K562 (cell line): ENCODE measurements around the gene FRMD5. TPM values are rescaled to one million over a fixed set of nuclear protein-coding genes. Genes with fewer than 3 reads are reported as not detected.

Experiments
- ATAC-seq: fragments of 200-7000 bp; cut with Tn5 transposase; 3 replicates; pipeline ENCODE4 v1.9.1; 2020; ENCODE audit warnings: moderate library complexity
- BruUV-seq: library from RNA; stranded (reverse); fragments of 400-500 nt; replicated peaks from 2 replicates; lab custom pipeline; 2021; lab: Mats Ljungman, UMichigan
- CTCF ChIA-PET: fragments of 300-600 bp; formaldehyde crosslinking; extraction: SDS; loops from one replicate; lab custom pipeline; 2021; ENCODE audit warnings: low intra/inter-chr PET ratio; lab: Yijun Ruan, JAX
- POLR2A ChIA-PET: fragments of 300-600, 350-650 bp; sonication (Branson Sonifier 250); formaldehyde crosslinking; extraction: SDS; loops from one replicate; lab custom pipeline; 2021; ENCODE audit warnings: antibody characterized with exemption, inconsistent platforms; lab: Yijun Ruan, JAX
- DNase-seq, 4 experiments: peaks; one replicate each; pipeline versions ENCODE4 v3.0.0 to v3.0.0-alpha.2; 2011 to 2018; ENCODE audit warnings: low spot score in 3 of 4, mixed read lengths in 3 of 4; ENCODE audit errors: extremely low read depth in 1 of 4
- FAIRE-seq: peaks from 2 replicates; lab custom pipeline; 2011; peaks lifted over from hg19 to GRCh38; lab: Jason Lieb, UNC
- H2AFZ ChIP-seq: 2 replicates; pipeline ENCODE4 v1.6.0; 2011; ENCODE audit warnings: low read depth, low read length, control low read depth, inconsistent platforms
- H3K27ac ChIP-seq: fragments of 200-600 bp; 3 replicates; pipeline ENCODE4 v1.8.0; 2011; ENCODE audit warnings: low read depth, mild to moderate bottlenecking, control low read depth, inconsistent platforms, low read length, moderate library complexity, mixed read lengths; ENCODE audit errors: extremely low read depth
- H3K27me3 ChIP-seq, 2 experiments: fragments of 300-600 bp in 1 of 2; 2 replicates in 1 of 2; 3 replicates in 1 of 2; pipeline versions ENCODE4 v1.6.0 to v1.8.0; 2011; ENCODE audit warnings: inconsistent platforms in 2 of 2, low read length in 2 of 2, mild to moderate bottlenecking in 1 of 2, mixed read lengths in 1 of 2, moderate library complexity in 1 of 2; ENCODE audit not compliant: control insufficient read depth in 2 of 2, insufficient read depth in 2 of 2
- H3K36me3 ChIP-seq: fragments of 300-600 bp; 3 replicates; pipeline ENCODE4 v1.8.0; 2011; ENCODE audit warnings: mild to moderate bottlenecking, low read length, inconsistent platforms; ENCODE audit not compliant: control insufficient read depth, insufficient read depth
- H3K4me1 ChIP-seq, 2 experiments: fragments of 200-600 bp in 1 of 2; replicated peaks in 1 of 2; 2 replicates in 1 of 2; 3 replicates in 1 of 2; pipeline versions ENCODE4 v1.5.1 to v1.8.0; 2011; ENCODE audit warnings: inconsistent platforms in 2 of 2, low read length in 2 of 2, mild to moderate bottlenecking in 1 of 2, mixed read lengths in 1 of 2, moderate library complexity in 1 of 2; ENCODE audit not compliant: control insufficient read depth in 2 of 2, insufficient read depth in 2 of 2
- H3K4me2 ChIP-seq: 2 replicates; pipeline ENCODE4 v1.6.1; 2011; ENCODE audit warnings: low read length, control low read depth, inconsistent platforms, mixed read lengths; ENCODE audit not compliant: insufficient read depth
- H3K4me3 ChIP-seq: fragments of 200-600 bp; sonication (generic), shearing (Covaris generic); 2 replicates; pipeline ENCODE4 v1.5.1; 2016; ENCODE audit warnings: control low read depth, inconsistent platforms
- H3K79me2 ChIP-seq: fragments of 200-600 bp; 3 replicates; pipeline ENCODE4 v1.8.0; 2011; ENCODE audit warnings: low read length, inconsistent platforms; ENCODE audit not compliant: control insufficient read depth, insufficient read depth
- H3K9ac ChIP-seq, 2 experiments: 2 replicates each; pipeline versions ENCODE4 v1.6.0 to v1.6.1; 2011; ENCODE audit warnings: low read depth in 2 of 2, low read length in 2 of 2, control low read depth in 1 of 2, inconsistent platforms in 1 of 2, mild to moderate bottlenecking in 1 of 2, mixed read lengths in 1 of 2; ENCODE audit not compliant: insufficient read depth in 1 of 2
- H3K9me1 ChIP-seq: one replicate; pipeline ENCODE4 v1.6.0; 2011; ENCODE audit warnings: inconsistent platforms, mild to moderate bottlenecking, low read length, moderate library complexity; ENCODE audit not compliant: control insufficient read depth, insufficient read depth
- H3K9me3 ChIP-seq: replicated peaks from 2 replicates; pipeline ENCODE4 v1.5.1; 2011; ENCODE audit warnings: low read depth, low read length, inconsistent platforms; ENCODE audit not compliant: control insufficient read depth, insufficient read depth
- H4K20me1 ChIP-seq: replicated peaks from 2 replicates; pipeline ENCODE4 v1.6.1; 2011; ENCODE audit warnings: low read length, inconsistent platforms, mixed read lengths; ENCODE audit not compliant: control insufficient read depth, insufficient read depth
- CHD2 ChIP-seq: IDR thresholded peaks from 2 replicates; pipeline ENCODE4 v1.6.1; 2011; ENCODE audit warnings: low read depth, low read length
- KDM4B ChIP-seq, 2 experiments: fragments of 450-650 bp in 1 of 2; sonication (generic) in 1 of 2; IDR thresholded peaks; 2 replicates each; pipeline ENCODE4 v1.6.1; 2016 to 2017; ENCODE audit warnings: borderline replicate concordance in 2 of 2, antibody characterized with exemption in 1 of 2, low read depth in 1 of 2, mild to moderate bottlenecking in 1 of 2
- MEF2D ChIP-seq: conservative IDR thresholded peaks from 2 replicates; pipeline ENCODE4 v1.6.1; 2016; ENCODE audit warnings: low read depth, missing genetic modification characterization, missing compliant biosample characterization
- MTA1 ChIP-seq: fragments of 450-650 bp; IDR thresholded peaks from 2 replicates; pipeline ENCODE4 v1.6.1; 2017; ENCODE audit warnings: borderline replicate concordance
- POLR2AphosphoS2 ChIP-seq: IDR thresholded peaks from 2 replicates; pipeline ENCODE4 v1.6.1; 2012; ENCODE audit warnings: low read length, improper control_type of control experiment
- YY1 ChIP-seq, 3 experiments: IDR thresholded peaks; 2 replicates each; pipeline ENCODE4 v1.6.1; 2011; ENCODE audit warnings: low read length in 2 of 3, mild to moderate bottlenecking in 2 of 3, moderate library complexity in 2 of 3, borderline replicate concordance in 1 of 3, control low read depth in 1 of 3, low read depth in 1 of 3; ENCODE audit not compliant: insufficient read depth in 3 of 3, insufficient replicate concordance in 2 of 3, control insufficient read depth in 1 of 3, insufficient read length in 1 of 3; ENCODE audit errors: extremely low read depth in 1 of 3
- ZC3H8 ChIP-seq: fragments of 450-650 bp; IDR thresholded peaks from 2 replicates; pipeline ENCODE4 v1.6.1; 2017
- WGBS: fragments of 100-300 bp; shearing (Covaris generic); methylation state at CpG from one replicate; pipeline ENCODE4 v1.1.6; 2016; ENCODE audit warnings: low coverage, mixed read lengths; ENCODE audit not compliant: insufficient coverage; ENCODE audit errors: missing lambda C conversion rate; 5-methylcytosine and 5-hydroxymethylcytosine counted together
- in situ Hi-C: fragments of 300-500 bp; cut with MboI; formaldehyde crosslinking; loops from 4 replicates; pipeline ENCODE4 v1.15.0; 2018; ENCODE audit warnings: inconsistent platforms, mixed read lengths
- intact Hi-C: fragments of 100-400 bp; cut with micrococcal nuclease; formaldehyde crosslinking; loops from 2 replicates; pipeline ENCODE4 v1.14.2; 2022
- polyA plus RNA-seq, 8 experiments: library from polyadenylated mRNA; depleted of rRNA in 4 of 8; stranded (reverse) in 5 of 8; unstranded in 3 of 8; fragments of >200 nt; fragmentation: Nextera tagmentation in 2 of 8; fragmentation: Illumina TruSeq in 1 of 8; extraction: Ambion mirVana in 2 of 8; extraction: Trizol in 1 of 8; gene quantifications; 2 replicates each; pipeline versions ENCODE4 v1.2.1 to v1.2.3, GENCODE V29; 2011 to 2014; ENCODE audit warnings: inconsistent platforms in 1 of 8, missing spikeins in 1 of 8
- total RNA-seq, 7 experiments: library from RNA; depleted of rRNA in 6 of 7; stranded (reverse); fragments of >200 nt in 6 of 7; fragmentation: Illumina TruSeq in 2 of 7; extraction: Trizol in 2 of 7; gene quantifications; 2 replicates each; pipeline versions ENCODE4 v1.2.1 to v1.2.3, GENCODE V29; 2011 to 2021; ENCODE audit warnings: low replicate concordance in 1 of 7
- TF ChIP-seq, protein P1 (sequence below): sonication (generic); formaldehyde crosslinking; IDR thresholded peaks from 2 replicates; pipeline ENCODE4 v1.8.1; 2023; ENCODE audit warnings: mild to moderate bottlenecking, missing genetic modification reagents, moderate library complexity
- TF ChIP-seq, protein P2 (sequence below), 2 experiments: fragments of 450-650 bp in 1 of 2; sonication (generic) in 1 of 2; formaldehyde crosslinking in 1 of 2; IDR thresholded peaks in 1 of 2; conservative IDR thresholded peaks in 1 of 2; 2 replicates each; pipeline versions ENCODE4 v1.6.1 to v1.8.1; 2016 to 2023; ENCODE audit warnings: mild to moderate bottlenecking in 2 of 2, moderate library complexity in 2 of 2, inconsistent platforms in 1 of 2, missing genetic modification reagents in 1 of 2
- TF ChIP-seq, protein P3 (sequence below): sonication (generic); formaldehyde crosslinking; IDR thresholded peaks from 2 replicates; pipeline ENCODE4 v1.9.0; 2022; ENCODE audit warnings: mild to moderate bottlenecking, missing genetic modification reagents
- TF ChIP-seq, protein P4 (sequence below): fragments of 250-450 bp; sonication (Bioruptor Pico); IDR thresholded peaks from 2 replicates; pipeline ENCODE4 v1.5.0; 2021

FRMD5 gene
- total and polyA plus RNA-seq, 9 of the 15 experiments (the other 6 are each of a cell fraction or from before 2014, with no cell fraction given), result 0.13 to 0.38 TPM; not detected in 7

DNA sequence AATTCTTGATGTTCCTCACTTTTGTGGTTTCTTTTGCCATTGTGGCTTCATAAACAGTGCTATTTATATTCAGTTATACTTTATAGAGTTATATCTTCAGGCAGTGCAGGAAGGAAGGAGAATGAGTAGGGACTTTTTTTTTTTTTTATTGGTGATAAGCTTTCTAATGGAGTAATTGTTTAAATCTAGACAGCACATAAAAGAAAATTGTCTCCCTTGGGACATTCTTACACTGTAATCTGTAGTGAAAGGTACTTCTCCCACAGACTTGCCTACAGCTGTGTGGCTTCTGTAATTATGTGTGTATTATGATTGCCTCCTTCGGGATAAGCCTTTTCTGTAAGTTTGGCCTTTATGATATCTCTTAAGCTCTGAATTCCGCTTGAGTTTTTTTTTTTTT lies 326.7 kb downstream of the FRMD5 start:
- POLR2A ChIA-PET, result interaction anchor here (1.4 to 1.6 kb wide), 2 partner anchors 8 to 9 kb away, joined by 4 to 5 read pairs; no protein-coding TSS in a partner anchor

DNA sequence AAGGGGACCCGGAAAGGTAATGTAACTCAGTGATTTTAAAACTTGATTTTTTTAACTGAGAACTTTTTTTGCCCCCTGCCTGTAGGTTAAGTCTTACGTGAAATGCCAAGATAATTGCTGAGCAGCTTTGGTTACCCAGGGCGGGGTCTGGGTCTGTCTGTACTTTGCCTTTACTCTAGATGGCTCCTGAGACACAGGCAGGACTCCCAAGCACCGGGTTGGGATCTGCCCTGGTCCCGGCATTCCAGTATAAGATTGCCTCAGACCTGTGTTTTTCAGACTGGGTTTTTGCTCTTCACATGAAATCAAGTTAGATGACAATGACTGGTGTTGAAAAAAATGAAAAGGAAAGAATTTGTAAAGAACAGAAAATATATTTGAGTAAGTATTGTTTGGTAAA lies 328.0 kb downstream of the FRMD5 start:
- H3K9me3 ChIP-seq, result no peaks in the 10 kb centered on the region
- H3K27me3 ChIP-seq, result no peaks in the 10 kb centered on the region
- ATAC-seq (no peak), DNase-seq (no peak), FAIRE-seq (no peak)
- in situ Hi-C loops, result no loop called here
- H3K4me3 ChIP-seq, result no peak overlapping the region
- H3K36me3 ChIP-seq, result peaks cover 66% of the 10 kb centered on the region
- no peaks in the 10 kb centered on the region for H3K4me1 ChIP-seq
- 93% methylated on average over 5 of the region's 5 CpGs for WGBS
- H4K20me1 ChIP-seq, result no peaks in the 10 kb centered on the region
- no peak overlapping the region for H2AFZ ChIP-seq
- no peak overlapping the region for H3K4me2 ChIP-seq
- ChIA-PET POLR2A (interaction anchor here (0.7 to 1.3 kb wide), 2 partner anchors 13 to 124 kb away, joined by 3 to 5 read pairs; no protein-coding TSS in a partner anchor), CTCF (no interaction called here)
- no peaks in the 10 kb centered on the region for H3K9me1 ChIP-seq
- BruUV-seq, result no TSS peak
- H3K79me2 ChIP-seq, result no peaks in the 10 kb centered on the region
- H3K9ac ChIP-seq, result no peak overlapping the region
- no peak overlapping the region for H3K27ac ChIP-seq
- intact Hi-C loops, result no loop called here
- TF ChIP-seq, protein P1, sequence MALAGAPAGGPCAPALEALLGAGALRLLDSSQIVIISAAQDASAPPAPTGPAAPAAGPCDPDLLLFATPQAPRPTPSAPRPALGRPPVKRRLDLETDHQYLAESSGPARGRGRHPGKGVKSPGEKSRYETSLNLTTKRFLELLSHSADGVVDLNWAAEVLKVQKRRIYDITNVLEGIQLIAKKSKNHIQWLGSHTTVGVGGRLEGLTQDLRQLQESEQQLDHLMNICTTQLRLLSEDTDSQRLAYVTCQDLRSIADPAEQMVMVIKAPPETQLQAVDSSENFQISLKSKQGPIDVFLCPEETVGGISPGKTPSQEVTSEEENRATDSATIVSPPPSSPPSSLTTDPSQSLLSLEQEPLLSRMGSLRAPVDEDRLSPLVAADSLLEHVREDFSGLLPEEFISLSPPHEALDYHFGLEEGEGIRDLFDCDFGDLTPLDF (CRISPR knock-in tag), result no peak
- TF ChIP-seq, protein P2, sequence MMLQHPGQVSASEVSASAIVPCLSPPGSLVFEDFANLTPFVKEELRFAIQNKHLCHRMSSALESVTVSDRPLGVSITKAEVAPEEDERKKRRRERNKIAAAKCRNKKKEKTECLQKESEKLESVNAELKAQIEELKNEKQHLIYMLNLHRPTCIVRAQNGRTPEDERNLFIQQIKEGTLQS (IDR thresholded peaks at IDR 0.05), result no peak
- TF ChIP-seq, protein P2 (CRISPR knock-in tag; conservative IDR thresholded peaks at IDR 0.05), result no peak
- TF ChIP-seq ZC3H8, result no peak
- TF ChIP-seq MEF2D (tag), result no peak
- TF ChIP-seq CHD2, result no peak
- TF ChIP-seq, protein P3, sequence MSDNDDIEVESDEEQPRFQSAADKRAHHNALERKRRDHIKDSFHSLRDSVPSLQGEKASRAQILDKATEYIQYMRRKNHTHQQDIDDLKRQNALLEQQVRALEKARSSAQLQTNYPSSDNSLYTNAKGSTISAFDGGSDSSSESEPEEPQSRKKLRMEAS (CRISPR knock-in tag), result no peak
- TF ChIP-seq, protein P4, sequence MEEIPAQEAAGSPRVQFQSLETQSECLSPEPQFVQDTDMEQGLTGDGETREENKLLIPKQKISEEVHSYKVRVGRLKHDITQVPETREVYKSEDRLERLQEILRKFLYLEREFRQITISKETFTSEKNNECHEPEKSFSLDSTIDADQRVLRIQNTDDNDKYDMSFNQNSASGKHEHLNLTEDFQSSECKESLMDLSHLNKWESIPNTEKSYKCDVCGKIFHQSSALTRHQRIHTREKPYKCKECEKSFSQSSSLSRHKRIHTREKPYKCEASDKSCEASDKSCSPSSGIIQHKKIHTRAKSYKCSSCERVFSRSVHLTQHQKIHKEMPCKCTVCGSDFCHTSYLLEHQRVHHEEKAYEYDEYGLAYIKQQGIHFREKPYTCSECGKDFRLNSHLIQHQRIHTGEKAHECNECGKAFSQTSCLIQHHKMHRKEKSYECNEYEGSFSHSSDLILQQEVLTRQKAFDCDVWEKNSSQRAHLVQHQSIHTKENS (CRISPR knock-in tag), result no peak
- no peak for TF ChIP-seq YY1 (IDR thresholded peaks at IDR 0.05; ENCODE audit: borderline replicate concordance in 1 of 3, control insufficient read depth in 1 of 3, extremely low read depth in 1 of 3, insufficient read depth in 3 of 3, insufficient read length in 1 of 3, insufficient replicate concordance in 2 of 3, low read depth in 1 of 3, low read length in 2 of 3)
- TF ChIP-seq KDM4B (IDR thresholded peaks at IDR 0.05; ENCODE audit: borderline replicate concordance in 2 of 2, low read depth in 1 of 2), result no peak

More for the DNA sequence above, 326.7 kb downstream of the FRMD5 start:
- peaks cover 72% of the 10 kb centered on the region for H3K36me3 ChIP-seq
- no peak for DNase-seq
- FAIRE-seq, result no peak
- no TSS peak for BruUV-seq
- no peaks in the 10 kb centered on the region for H3K9me1 ChIP-seq
- no peaks in the 10 kb centered on the region for H3K9me3 ChIP-seq
- no peak overlapping the region for H3K9ac ChIP-seq
- no peak for ATAC-seq
- intact Hi-C loops (no loop called here), in situ Hi-C loops (no loop called here)
- no peak overlapping the region for H3K27ac ChIP-seq
- TF ChIP-seq MTA1, result no peak
- TF ChIP-seq POLR2AphosphoS2, result no peak
- WGBS, result 100% methylated on average over 1 of the region's 2 CpGs
- H3K4me1 ChIP-seq, result no peaks in the 10 kb centered on the region
- H3K27me3 ChIP-seq, result no peaks in the 10 kb centered on the region
- H4K20me1 ChIP-seq, result no peaks in the 10 kb centered on the region
- no peak overlapping the region for H3K4me3 ChIP-seq
- CTCF ChIA-PET, result no interaction called here
- H3K79me2 ChIP-seq, result no peaks in the 10 kb centered on the region
- no peak overlapping the region for H2AFZ ChIP-seq
- no peak overlapping the region for H3K4me2 ChIP-seq
